IMR-90 (cell line): ENCODE measurements around the gene DGAT2. TPM values are rescaled to one million over a fixed set of nuclear protein-coding genes. Genes with fewer than 3 reads are reported as not detected.

Experiments
- ATAC-seq: fragments of 200-7000 bp; cut with Tn5 transposase; 2 replicates; pipeline ENCODE4 v1.9.1; 2020; ENCODE audit warnings: low read depth, mild to moderate bottlenecking, moderate library complexity
- BruUV-seq: library from RNA; stranded (reverse); fragments of 400-500 nt; replicated peaks from 2 replicates; lab custom pipeline; 2021; lab: Mats Ljungman, UMichigan
- CTCF ChIA-PET: fragments of 300-600 bp; formaldehyde crosslinking; extraction: SDS; loops from one replicate; lab custom pipeline; 2021; ENCODE audit warnings: antibody characterized with exemption; lab: Yijun Ruan, JAX
- POLR2A ChIA-PET: fragments of 300-600 bp; sonication (Branson Sonifier 250); formaldehyde crosslinking; loops from one replicate; lab custom pipeline; 2022; ENCODE audit warnings: antibody characterized with exemption; ENCODE audit not compliant: unreplicated experiment; lab: Charles Lee
- DNase-seq: peaks from one replicate; pipeline ENCODE4 v3.0.0; 2013
- H2AFZ ChIP-seq: replicated peaks from 2 replicates; pipeline ENCODE3; 2013; ENCODE audit warnings: low read length, mild to moderate bottlenecking; ENCODE audit not compliant: poor library complexity
- H2AK5ac ChIP-seq: 2 replicates; pipeline ENCODE4 v1.6.1; 2013; ENCODE audit warnings: low read depth, low read length, inconsistent platforms
- H2AK9ac ChIP-seq: replicated peaks from 2 replicates; pipeline ENCODE3; 2013; ENCODE audit warnings: mild to moderate bottlenecking, low read depth, low read length, moderate library complexity; ENCODE audit not compliant: poor library complexity
- H2BK120ac ChIP-seq: 2 replicates; pipeline ENCODE4 v1.6.1; 2013; ENCODE audit warnings: low read depth, low read length, inconsistent platforms
- H2BK15ac ChIP-seq: 3 replicates; pipeline ENCODE4 v1.6.1; 2013; ENCODE audit warnings: low read depth, low read length, inconsistent platforms
- H2BK20ac ChIP-seq: 2 replicates; pipeline ENCODE4 v1.6.1; 2013; ENCODE audit warnings: low read depth, mild to moderate bottlenecking, inconsistent platforms, low read length, moderate library complexity
- H2BK5ac ChIP-seq: 2 replicates; pipeline ENCODE4 v1.6.1; 2013; ENCODE audit warnings: mild to moderate bottlenecking, low read depth, low read length, inconsistent platforms; ENCODE audit not compliant: poor library complexity, severe bottlenecking
- H3K14ac ChIP-seq: replicated peaks from 2 replicates; pipeline ENCODE4 v1.6.1; 2013; ENCODE audit warnings: low read depth, low read length, inconsistent platforms
- H3K18ac ChIP-seq: 2 replicates; pipeline ENCODE4 v1.6.1; 2013; ENCODE audit warnings: low read depth, low read length, control low read depth
- H3K23ac ChIP-seq: 2 replicates; pipeline ENCODE4 v1.6.1; 2013; ENCODE audit warnings: low read depth, low read length, inconsistent platforms
- H3K27ac ChIP-seq: 2 replicates; pipeline ENCODE4 v1.5.1; 2013; ENCODE audit warnings: mild to moderate bottlenecking, control low read depth, low read length; ENCODE audit not compliant: insufficient read depth
- H3K27me3 ChIP-seq: 2 replicates; pipeline ENCODE4 v1.6.1; 2013; ENCODE audit warnings: low read length; ENCODE audit not compliant: control insufficient read depth, insufficient read depth
- H3K36me3 ChIP-seq: 2 replicates; pipeline ENCODE4 v1.6.1; 2013; ENCODE audit warnings: low read length, mixed read lengths; ENCODE audit not compliant: control insufficient read depth, insufficient read depth
- H3K4ac ChIP-seq: 2 replicates; pipeline ENCODE4 v1.6.1; 2013; ENCODE audit warnings: low read depth, low read length, inconsistent platforms
- H3K4me1 ChIP-seq: 2 replicates; pipeline ENCODE4 v1.6.1; 2013; ENCODE audit warnings: low read length, mixed read lengths; ENCODE audit not compliant: control insufficient read depth, insufficient read depth
- H3K4me2 ChIP-seq: 2 replicates; pipeline ENCODE4 v1.6.1; 2013; ENCODE audit warnings: low read depth, mild to moderate bottlenecking, control low read depth, low read length, moderate library complexity
- H3K4me3 ChIP-seq: 2 replicates; pipeline ENCODE4 v1.5.1; 2013; ENCODE audit warnings: low read depth, mild to moderate bottlenecking, control low read depth, low read length, moderate library complexity; ENCODE audit not compliant: insufficient read depth
- H3K56ac ChIP-seq: 2 replicates; pipeline ENCODE4 v1.6.1; 2013; ENCODE audit warnings: low read length, inconsistent platforms; ENCODE audit not compliant: insufficient read depth; ENCODE audit errors: extremely low read depth
- H3K79me1 ChIP-seq, 2 experiments: 2 replicates each; pipeline ENCODE4 v1.6.1; 2013; ENCODE audit warnings: low read length in 2 of 2, inconsistent platforms in 1 of 2, low read depth in 1 of 2
- H3K9ac ChIP-seq: 2 replicates; pipeline ENCODE4 v1.6.1; 2013; ENCODE audit warnings: low read depth, low read length, control low read depth
- H3K9me1 ChIP-seq: 2 replicates; pipeline ENCODE4 v1.6.1; 2013; ENCODE audit warnings: low read length, inconsistent platforms; ENCODE audit not compliant: insufficient read depth
- H3K9me3 ChIP-seq: 2 replicates; pipeline ENCODE4 v1.6.1; 2013; ENCODE audit warnings: low read length; ENCODE audit not compliant: control insufficient read depth, insufficient read depth
- H4K20me1 ChIP-seq: 2 replicates; pipeline ENCODE4 v1.6.1; 2013; ENCODE audit warnings: low read length, inconsistent platforms; ENCODE audit not compliant: insufficient read depth
- H4K5ac ChIP-seq: 2 replicates; pipeline ENCODE4 v1.6.1; 2013; ENCODE audit warnings: mild to moderate bottlenecking, low read depth, low read length, control low read depth
- H4K8ac ChIP-seq, 2 experiments: 2 replicates each; pipeline ENCODE4 v1.6.1; 2013; ENCODE audit warnings: low read depth in 2 of 2, low read length in 2 of 2, control low read depth in 1 of 2, inconsistent platforms in 1 of 2
- H4K91ac ChIP-seq: 2 replicates; pipeline ENCODE4 v1.6.1; 2013; ENCODE audit warnings: low read depth, low read length, inconsistent platforms; ENCODE audit not compliant: insufficient read depth
- BHLHE40 ChIP-seq: fragments of 150-350 bp; IDR thresholded peaks from 2 replicates; pipeline ENCODE4 v1.6.1; 2016; ENCODE audit warnings: mild to moderate bottlenecking, low read depth, low read length
- CEBPB ChIP-seq: IDR thresholded peaks from 2 replicates; pipeline ENCODE4 v1.6.1; 2012; ENCODE audit warnings: low read depth, low read length, improper control_type of control experiment
- CHD1 ChIP-seq: IDR thresholded peaks from 2 replicates; pipeline ENCODE4 v1.6.1; 2012; ENCODE audit warnings: low read depth, low read length, improper control_type of control experiment
- CTCF ChIP-seq: conservative IDR thresholded peaks from 2 replicates; pipeline ENCODE4 v1.5.1; 2012; ENCODE audit warnings: mild to moderate bottlenecking, low read depth, low read length, improper control_type of control experiment
- ELK1 ChIP-seq: fragments of 150-350 bp; IDR thresholded peaks from 2 replicates; pipeline ENCODE4 v1.6.1; 2016; ENCODE audit warnings: low read depth, mild to moderate bottlenecking, low read length, moderate library complexity, borderline replicate concordance
- FOS ChIP-seq: fragments of 150-350 bp; IDR thresholded peaks from 2 replicates; pipeline ENCODE4 v1.6.1; 2016; ENCODE audit warnings: low read depth, low read length
- MAFK ChIP-seq: IDR thresholded peaks from 2 replicates; pipeline ENCODE4 v1.6.1; 2012; ENCODE audit warnings: low read depth, low read length, improper control_type of control experiment
- MAZ ChIP-seq: IDR thresholded peaks from 2 replicates; pipeline ENCODE4 v1.6.1; 2012; ENCODE audit warnings: low read depth, mild to moderate bottlenecking, low read length, improper control_type of control experiment, moderate library complexity, borderline replicate concordance
- MXI1 ChIP-seq: IDR thresholded peaks from 2 replicates; pipeline ENCODE4 v1.6.1; 2012; ENCODE audit warnings: low read depth, mild to moderate bottlenecking, low read length, moderate library complexity, borderline replicate concordance
- NFE2L2 ChIP-seq: fragments of 150-350 bp; IDR thresholded peaks from 2 replicates; pipeline ENCODE4 v1.6.1; 2016; ENCODE audit warnings: low read depth, mild to moderate bottlenecking, low read length
- POLR2A ChIP-seq: IDR thresholded peaks from 2 replicates; pipeline ENCODE4 v1.6.1; 2012; ENCODE audit warnings: mild to moderate bottlenecking, low read depth, low read length
- RAD21 ChIP-seq: IDR thresholded peaks from 2 replicates; pipeline ENCODE4 v1.6.1; 2012; ENCODE audit warnings: low read length, improper control_type of control experiment
- RCOR1 ChIP-seq: IDR thresholded peaks from 2 replicates; pipeline ENCODE4 v1.6.1; 2012; ENCODE audit warnings: mild to moderate bottlenecking, low read length, improper control_type of control experiment; ENCODE audit not compliant: insufficient replicate concordance
- SMC3 ChIP-seq: fragments of 150-350 bp; IDR thresholded peaks from 2 replicates; pipeline ENCODE4 v1.6.1; 2016; ENCODE audit warnings: low read depth, mild to moderate bottlenecking, antibody characterized with exemption, low read length, moderate library complexity
- USF2 ChIP-seq: fragments of 150-350 bp; IDR thresholded peaks from 2 replicates; pipeline ENCODE4 v1.6.1; 2017; ENCODE audit warnings: mild to moderate bottlenecking, antibody characterized with exemption, low read length, low read depth
- WGBS, 2 experiments: methylation state at CpG; one replicate each; pipeline versions ENCODE4 v1.1.5 to v1.1.7; 2013; ENCODE audit warnings: missing lambda C conversion rate in 2 of 2; ENCODE audit not compliant: insufficient read length in 1 of 2; ENCODE audit errors: extremely low coverage in 2 of 2; 5-methylcytosine and 5-hydroxymethylcytosine counted together
- dilution Hi-C: fragments of 300-500 bp; cut with HindIII; formaldehyde crosslinking; loops from one replicate; pipeline ENCODE4 v1.14.3; 2018; ENCODE audit warnings: low sequenced_read_pairs; ENCODE audit not compliant: unreplicated experiment
- in situ Hi-C: fragments of 300-500 bp; cut with MboI; formaldehyde crosslinking; loops from 3 replicates; pipeline ENCODE4 v1.14.3; 2019; ENCODE audit warnings: low sequenced_read_pairs, inconsistent platforms, mixed read lengths
- intact Hi-C: fragments of 100-400 bp; cut with micrococcal nuclease; formaldehyde crosslinking; loops from 2 replicates; pipeline ENCODE4 v1.10.0; 2022
- polyA plus RNA-seq, 3 experiments: library from polyadenylated mRNA; depleted of rRNA; stranded (reverse); fragments of >200 nt; gene quantifications; 2 replicates each; pipeline ENCODE4 v1.2.3, GENCODE V29; 2012; ENCODE audit warnings: low replicate concordance in 1 of 3
- total RNA-seq: library from RNA; depleted of rRNA; stranded (reverse); fragments of >200 nt; gene quantifications from 2 replicates; pipeline ENCODE4 v1.2.3, GENCODE V29; 2012

DGAT2 gene
- total and polyA plus RNA-seq, 2 of the 4 experiments (the other 2 are of a cell fraction) = 2.3 to 2.4 TPM

GRCh38 chr11:75836417-75836816, 67.8 kb downstream of the DGAT2 start:
- H2BK5ac ChIP-seq = no peak overlapping the region
- in situ Hi-C loops = no loop called here

More at GRCh38 chr11:75836417-75836816, 67.8 kb downstream of the DGAT2 start:
- Histone ChIP-seq H3K79me1 (peaks cover 7 to 23% of the 10 kb centered on the region in 2 experiments), H2BK120ac (no peak overlapping the region), H3K4ac (no peak overlapping the region), H4K8ac (no peak overlapping the region), H2AK9ac (no peak overlapping the region), H3K9ac (no peak overlapping the region), H3K18ac (no peak overlapping the region), H2BK20ac (no peak overlapping the region), H3K14ac (no peak overlapping the region), H3K9me1 (no peaks in the 10 kb centered on the region), H3K9me3 (no peaks in the 10 kb centered on the region), H3K23ac (no peak overlapping the region), H3K4me3 (no peak overlapping the region), H4K20me1 (0 out of 2 replicates have a peak, but pooled peaks cover 6% of the 10 kb centered on the region), H4K91ac (no peak overlapping the region), H3K27ac (no peak overlapping the region), H3K4me1 (no peaks in the 10 kb centered on the region), H3K4me2 (no peak overlapping the region), H4K5ac (no peak overlapping the region), H3K36me3 (0 out of 2 replicates have a peak, but pooled peaks cover 1% of the 10 kb centered on the region), H2BK15ac (no peak overlapping the region), H2AFZ (no peak overlapping the region), H2AK5ac (no peak overlapping the region), H3K27me3 (no peaks in the 10 kb centered on the region), H3K56ac (no peak overlapping the region)
- intact Hi-C loops (no loop called here), dilution Hi-C loops (no loop called here)
- DNase-seq (no peak), ATAC-seq (no peak)
- TF ChIP-seq USF2 (no peak), POLR2A (no peak), SMC3 (no peak), RAD21 (no peak), CEBPB (no peak), MAFK (no peak), MAZ (no peak), NFE2L2 (no peak), RCOR1 (no peak), FOS (no peak), ELK1 (no peak), MXI1 (no peak), CTCF (no peak), BHLHE40 (no peak), CHD1 (no peak)
- 87% methylated on average over 3 of the region's 3 CpGs; no CpG with 5 or more reads in 1 of the 2 experiments for WGBS, 2 experiments
- BruUV-seq = no TSS peak
- ChIA-PET CTCF (no interaction called here), POLR2A (no interaction called here)
